Activated B cell treated with CpG ODN at 0.5 μM for 24 hours (primary cell): ENCODE measurements around the gene FAM13C. TPM values are rescaled to one million over a fixed set of nuclear protein-coding genes. Genes with fewer than 3 reads are reported as not detected.

Experiments
- ATAC-seq: fragments of 200-7000 bp; cut with Tn5 transposase; one replicate; pipeline ENCODE4 v1.10.0; 2021; ENCODE audit warnings: low read depth, mild to moderate bottlenecking, moderate library complexity
- CTCF ChIA-PET: fragments of 350-600 bp; sonication (Branson Sonifier 250); formaldehyde crosslinking; loops from one replicate; lab custom pipeline; 2021; ENCODE audit warnings: antibody characterized with exemption; lab: Charles Lee
- POLR2A ChIA-PET: fragments of 350-600 bp; sonication (Branson Sonifier 250); formaldehyde crosslinking; loops from one replicate; lab custom pipeline; 2021; ENCODE audit warnings: antibody characterized with exemption; lab: Charles Lee
- DNase-seq: peaks from one replicate; pipeline ENCODE4 v3.0.0; 2022
- H3K27ac Mint-ChIP-seq: one replicate; pipeline ENCODE4 v1.8.0; 2020; ENCODE audit warnings: mixed read lengths
- H3K27me3 Mint-ChIP-seq: one replicate; pipeline ENCODE4 v1.8.0; 2021; ENCODE audit warnings: mixed read lengths
- H3K36me3 Mint-ChIP-seq: one replicate; pipeline ENCODE4 v1.8.0; 2021; ENCODE audit warnings: low read depth, mixed read lengths
- H3K4me1 Mint-ChIP-seq: one replicate; pipeline ENCODE4 v1.8.0; 2021; ENCODE audit warnings: mixed read lengths
- H3K4me3 Mint-ChIP-seq: one replicate; pipeline ENCODE4 v1.8.0; 2020; ENCODE audit warnings: mild to moderate bottlenecking, mixed read lengths
- H3K9me3 Mint-ChIP-seq: one replicate; pipeline ENCODE4 v1.8.0; 2020; ENCODE audit warnings: mixed read lengths
- CTCF ChIP-seq: fragments of 200-600 bp; IDR thresholded peaks from one replicate; pipeline ENCODE4 v1.8.0; 2022; ENCODE audit warnings: antibody characterized with exemption, mild to moderate bottlenecking
- intact Hi-C: fragments of 100-400 bp; cut with micrococcal nuclease; formaldehyde crosslinking; loops from one replicate; pipeline ENCODE4 v1.15.1; 2024
- total RNA-seq: library from RNA; stranded (reverse); gene quantifications from 2 replicates; pipeline ENCODE4 v1.2.3, GENCODE V29; 2022

FAM13C gene
- total RNA-seq, 1 donor from 2014 or later: not detected

DNA sequence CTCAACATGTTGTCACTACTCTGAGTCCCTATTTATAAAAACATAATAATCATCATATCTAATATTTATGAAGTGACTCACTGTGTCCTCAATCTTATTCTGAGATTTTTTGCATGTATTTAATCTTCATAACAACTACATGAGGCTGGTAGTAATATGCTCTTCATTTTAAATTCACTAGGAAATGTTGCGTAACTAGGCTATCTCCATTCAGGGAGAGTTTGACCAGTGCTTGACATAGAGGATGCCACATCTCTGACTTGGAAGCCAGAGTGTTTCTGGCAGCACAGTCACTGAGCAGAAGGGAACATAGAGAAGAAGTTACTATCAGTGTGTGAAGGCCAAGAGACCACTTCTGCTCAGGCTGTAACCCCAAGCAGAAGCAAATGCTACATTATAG, 88.9 kb downstream of the FAM13C start:
- Mint-ChIP-seq H3K9me3 (no peaks in the 10 kb centered on the region), H3K36me3 (no peaks in the 10 kb centered on the region), H3K27ac (no peak overlapping the region), H3K4me1 (no peaks in the 10 kb centered on the region), H3K4me3 (no peak overlapping the region), H3K27me3 (no peaks in the 10 kb centered on the region)
- ATAC-seq (no peak), DNase-seq (no peak)
- ChIA-PET POLR2A (no interaction called here), CTCF (no interaction called here)
- no peak for TF ChIP-seq CTCF
- intact Hi-C loops: no loop called here

DNA sequence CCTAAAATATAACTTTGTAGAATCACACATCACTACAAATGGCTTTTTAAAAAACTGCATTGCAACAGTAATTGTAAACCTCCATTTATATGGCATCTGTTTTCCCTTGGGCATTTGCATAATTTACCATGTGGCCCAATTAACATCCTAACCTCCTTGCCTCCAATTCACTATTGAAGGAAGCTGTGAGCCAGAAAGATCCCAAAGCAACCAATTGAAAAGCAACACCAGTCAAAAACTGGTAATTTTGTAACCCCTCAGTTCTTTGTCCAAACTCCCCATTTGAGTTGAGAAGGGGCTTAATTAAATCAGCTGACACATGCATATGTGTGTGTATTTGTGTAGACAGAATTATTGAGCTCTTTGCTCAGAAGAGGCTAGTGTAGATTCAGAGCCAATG, 90.3 kb downstream of the FAM13C start:
- Mint-ChIP-seq H3K36me3 (no peaks in the 10 kb centered on the region), H3K27me3 (no peaks in the 10 kb centered on the region), H3K9me3 (no peaks in the 10 kb centered on the region), H3K4me3 (no peak overlapping the region), H3K4me1 (no peaks in the 10 kb centered on the region), H3K27ac (no peak overlapping the region)
- intact Hi-C loops: no loop called here
- ATAC-seq (no peak), DNase-seq (no peak)
- CTCF ChIA-PET: no interaction called here
- no peak for TF ChIP-seq CTCF
- POLR2A ChIA-PET: no interaction called here

DNA sequence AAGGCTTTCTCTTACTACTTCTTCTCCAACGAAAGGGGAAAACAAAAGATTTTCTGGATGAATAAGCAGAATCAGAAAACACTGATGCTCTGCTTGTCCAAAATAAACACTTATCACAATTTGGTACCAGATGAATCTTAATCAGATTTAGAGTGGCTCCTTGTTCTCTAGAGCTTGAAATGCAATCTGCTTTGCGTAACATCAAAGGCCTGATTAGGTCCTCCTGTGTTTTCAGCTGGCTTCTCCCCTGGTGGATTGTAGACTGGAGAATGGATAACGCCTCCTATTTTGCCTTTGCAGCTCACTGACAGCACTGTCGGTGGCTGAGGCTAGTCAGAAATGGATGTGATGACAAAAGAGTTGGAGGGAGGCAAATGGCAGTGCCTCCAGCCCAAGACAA, 91.2 kb downstream of the FAM13C start:
- ATAC-seq (no peak), DNase-seq (no peak)
- no peak overlapping the region for H3K4me3 Mint-ChIP-seq
- H3K27me3 Mint-ChIP-seq: no peaks in the 10 kb centered on the region
- intact Hi-C loops: no loop called here
- no peaks in the 10 kb centered on the region for H3K36me3 Mint-ChIP-seq
- CTCF ChIA-PET: no interaction called here
- H3K27ac Mint-ChIP-seq: no peak overlapping the region
- no peaks in the 10 kb centered on the region for H3K9me3 Mint-ChIP-seq
- POLR2A ChIA-PET: no interaction called here
- no peaks in the 10 kb centered on the region for H3K4me1 Mint-ChIP-seq
- TF ChIP-seq CTCF: no peak

DNA sequence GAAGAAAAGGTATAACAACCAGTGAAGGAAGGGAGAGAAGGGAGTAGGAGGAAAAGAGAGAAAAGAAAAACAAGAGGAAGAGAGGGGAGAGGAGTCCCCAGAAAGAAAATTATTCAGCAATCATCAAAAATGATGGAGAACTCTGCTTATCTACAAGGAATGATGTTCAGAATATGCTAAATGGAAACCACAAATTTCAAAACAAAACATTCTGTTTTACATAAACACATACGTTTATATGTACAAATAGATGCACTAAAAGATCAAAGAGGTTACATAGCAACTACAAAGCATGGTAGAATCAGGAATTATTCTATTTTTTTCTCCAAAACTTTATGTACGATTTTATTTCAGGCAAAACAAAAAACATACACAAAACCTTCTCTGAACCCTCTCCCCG, 91.9 kb downstream of the FAM13C start:
- TF ChIP-seq CTCF: no peak
- ATAC-seq: no peak
- Mint-ChIP-seq H3K9me3 (no peaks in the 10 kb centered on the region), H3K4me1 (no peaks in the 10 kb centered on the region), H3K27ac (no peak overlapping the region), H3K27me3 (no peaks in the 10 kb centered on the region), H3K36me3 (no peaks in the 10 kb centered on the region), H3K4me3 (no peak overlapping the region)
- no peak for DNase-seq
- ChIA-PET CTCF (no interaction called here), POLR2A (no interaction called here)
- intact Hi-C loops: no loop called here

GRCh38 chr10:59269651-59270050, 92.7 kb downstream of the FAM13C start:
- TF ChIP-seq CTCF: no peak

More at GRCh38 chr10:59269651-59270050, 92.7 kb downstream of the FAM13C start:
- ATAC-seq: no peak
- H3K9me3 Mint-ChIP-seq: no peaks in the 10 kb centered on the region
- H3K36me3 Mint-ChIP-seq: no peaks in the 10 kb centered on the region
- H3K4me3 Mint-ChIP-seq: no peak overlapping the region
- CTCF ChIA-PET: no interaction called here
- H3K27me3 Mint-ChIP-seq: no peaks in the 10 kb centered on the region
- no peak overlapping the region for H3K27ac Mint-ChIP-seq
- intact Hi-C loops: no loop called here
- POLR2A ChIA-PET: no interaction called here
- DNase-seq: no peak
- no peaks in the 10 kb centered on the region for H3K4me1 Mint-ChIP-seq
